GM23338 (cell line): Measurements from ENCODE around the gene TRIM39. TPM values are rescaled to one million over a fixed set of nuclear protein-coding genes. Genes with fewer than 3 reads are reported as not detected.

Source experiments
- ATAC-seq: fragments of 200-7000 bp; cut with Tn5 transposase; 3 replicates; pipeline ENCODE4 v1.9.1; 2020
- DNase-seq: peaks from one replicate; pipeline ENCODE4 v3.0.0-alpha.2; 2015; ENCODE audit warnings: low spot score
- H2AFZ ChIP-seq: fragments of 200-600 bp; sonication (generic); 2 replicates; pipeline ENCODE4 v1.8.0; 2016; ENCODE audit warnings: antibody characterized with exemption, mild to moderate bottlenecking, moderate library complexity
- H3F3A ChIP-seq: fragments of 200-600 bp; sonication (generic); replicated peaks from 2 replicates; pipeline ENCODE4 v1.8.0; 2017; ENCODE audit warnings: antibody characterized with exemption, mixed run types, low read depth
- H3K27ac ChIP-seq: fragments of 200-600 bp; sonication (generic); 2 replicates; pipeline ENCODE4 v1.6.1; 2016; ENCODE audit warnings: low read depth
- H3K27me3 ChIP-seq: fragments of 200-600 bp; sonication (generic); 2 replicates; pipeline ENCODE4 v1.8.0; 2016; ENCODE audit warnings: mild to moderate bottlenecking, mixed run types, moderate library complexity; ENCODE audit not compliant: insufficient read depth
- H3K36me3 ChIP-seq: fragments of 200-600 bp; sonication (generic); 2 replicates; pipeline ENCODE4 v1.8.0; 2016; ENCODE audit warnings: mild to moderate bottlenecking; ENCODE audit not compliant: insufficient read depth
- H3K4me1 ChIP-seq: fragments of 200-600 bp; sonication (generic); 2 replicates; pipeline ENCODE4 v1.8.0; 2016; ENCODE audit warnings: mild to moderate bottlenecking, moderate library complexity; ENCODE audit not compliant: insufficient read depth
- H3K4me2 ChIP-seq: fragments of 200-600 bp; sonication (generic); 2 replicates; pipeline ENCODE4 v1.7.1; 2017; ENCODE audit warnings: mixed run types
- H3K4me3 ChIP-seq: fragments of 200-600 bp; sonication (generic); 2 replicates; pipeline ENCODE4 v1.6.1; 2016; ENCODE audit warnings: mixed run types
- H3K79me2 ChIP-seq: fragments of 200-600 bp; sonication (generic); replicated peaks from 2 replicates; pipeline ENCODE4 v1.8.0; 2017; ENCODE audit warnings: mild to moderate bottlenecking; ENCODE audit not compliant: insufficient read depth
- H3K9me2 ChIP-seq: fragments of 200-600 bp; sonication (generic); 2 replicates; pipeline ENCODE4 v1.8.0; 2017; ENCODE audit not compliant: insufficient read depth
- H4K20me1 ChIP-seq: fragments of 200-600 bp; sonication (generic); replicated peaks from 2 replicates; pipeline ENCODE4 v1.8.0; 2017; ENCODE audit warnings: mild to moderate bottlenecking; ENCODE audit not compliant: insufficient read depth
- H3K27ac Mint-ChIP-seq: 2 replicates; pipeline ENCODE4 v1.8.0; 2020; ENCODE audit warnings: inconsistent platforms, mild to moderate bottlenecking, moderate library complexity, mixed read lengths
- H3K27me3 Mint-ChIP-seq: 3 replicates; pipeline ENCODE4 v1.8.0; 2022; ENCODE audit warnings: low read depth, mild to moderate bottlenecking, moderate library complexity, mixed read lengths, inconsistent platforms; ENCODE audit not compliant: insufficient read depth, poor library complexity
- H3K36me3 Mint-ChIP-seq: 3 replicates; pipeline ENCODE4 v1.8.0; 2021; ENCODE audit warnings: low read depth, mild to moderate bottlenecking, inconsistent platforms, moderate library complexity, mixed read lengths
- H3K4me1 Mint-ChIP-seq: 3 replicates; pipeline ENCODE4 v1.8.0; 2020; ENCODE audit warnings: mild to moderate bottlenecking, inconsistent platforms, mixed read lengths
- H3K4me3 Mint-ChIP-seq: 3 replicates; pipeline ENCODE4 v1.8.0; 2021; ENCODE audit warnings: moderate library complexity, mild to moderate bottlenecking, inconsistent platforms, mixed read lengths
- H3K9me3 Mint-ChIP-seq: 3 replicates; pipeline ENCODE4 v1.8.0; 2020; ENCODE audit warnings: moderate library complexity, mild to moderate bottlenecking, inconsistent platforms, mixed read lengths
- CREB1 ChIP-seq: fragments of 250-450 bp; sonication (Bioruptor Pico); IDR thresholded peaks from 2 replicates; pipeline ENCODE4 v1.5.0; 2020; ENCODE audit warnings: low read depth, mild to moderate bottlenecking, moderate library complexity
- CTCF ChIP-seq, 2 experiments: fragments of 200-600 bp in 1 of 2; sonication (generic) in 1 of 2; conservative IDR thresholded peaks; 2 replicates each; pipeline versions ENCODE4 v1.5.1 to v1.6.1; 2016 to 2017; ENCODE audit warnings: antibody characterized with exemption in 2 of 2, low read depth in 2 of 2, mild to moderate bottlenecking in 2 of 2, moderate library complexity in 1 of 2
- ETS1 ChIP-seq: IDR thresholded peaks from 2 replicates; pipeline ENCODE4 v1.6.1; 2016; ENCODE audit warnings: antibody characterized with exemption
- EZH2phosphoT487 ChIP-seq: fragments of 200-600 bp; sonication (generic); IDR thresholded peaks from one replicate; pipeline ENCODE4 v1.8.1; 2018; ENCODE audit warnings: antibody characterized with exemption; ENCODE audit not compliant: unreplicated experiment
- REST ChIP-seq: IDR thresholded peaks from one replicate; pipeline ENCODE4 v1.6.1; 2018; ENCODE audit warnings: antibody characterized with exemption; ENCODE audit not compliant: unreplicated experiment
- STAT1 ChIP-seq: IDR thresholded peaks from one replicate; pipeline ENCODE4 v1.6.1; 2016; ENCODE audit warnings: antibody characterized with exemption; ENCODE audit not compliant: unreplicated experiment
- ZNF114 ChIP-seq: fragments of 250-450 bp; sonication (Bioruptor Pico); IDR thresholded peaks from 2 replicates; pipeline ENCODE4 v1.5.0; 2020; ENCODE audit warnings: mild to moderate bottlenecking, moderate library complexity
- polyA plus RNA-seq: library from polyadenylated mRNA; unstranded; fragments of >200 nt; fragmentation: Nextera tagmentation; extraction: Ambion mirVana; gene quantifications from 2 replicates; pipeline ENCODE4 v1.2.1, GENCODE V29; 2016
- total RNA-seq: library from RNA; depleted of rRNA; stranded (reverse); fragments of >200 nt; shearing (Covaris generic); gene quantifications from 2 replicates; pipeline ENCODE4 v1.2.3, GENCODE V29; 2014

Gene TRIM39
- total and polyA plus RNA-seq, 2 experiments from 2014 or later, result 5.4 to 19.2 TPM

- TF ChIP-seq REST, result no peak
Measured at GRCh38 chr6:30341728-30342127, 15.0 kb downstream of the TRIM39 start (continued).

- Histone ChIP-seq H3K79me2 (0 out of 2 replicates have a peak, but pooled peaks cover 4% of the 10 kb centered on the region), H3K4me3 (peak overlapping the region; percentile 94), H3K9me2 (no peaks in the 10 kb centered on the region), H4K20me1 (0 out of 2 replicates have a peak, but pooled peaks cover 8% of the 10 kb centered on the region), H3K36me3 (peaks cover 11% of the 10 kb centered on the region; the same call in 1 of the 2 replicates), H3K27me3 (no peaks in the 10 kb centered on the region), H3K4me1 (no peaks in the 10 kb centered on the region), H3K4me2 (peak overlapping the region; percentile 73), H2AFZ (peak overlapping the region; percentile 84; the same call in 1 of the 2 replicates), H3F3A (no peaks in the 10 kb centered on the region), H3K27ac (no peak overlapping the region)
- Mint-ChIP-seq H3K4me1 (peaks cover 8% of the 10 kb centered on the region), H3K9me3 (no peaks in the 10 kb centered on the region), H3K4me3 (peak overlapping the region; percentile 86), H3K27ac (peak overlapping the region; percentile 61; the same call in 1 of the 2 replicates), H3K27me3 (peaks cover 5% of the 10 kb centered on the region), H3K36me3 (peaks cover 39% of the 10 kb centered on the region)
- TF ChIP-seq EZH2phosphoT487 (no peak), CREB1 (no peak), ETS1 (no peak), ZNF114 (CRISPR knock-in tag) (no peak)
- ATAC-seq (no peak; the same call in 2 of the 3 replicates), DNase-seq (no peak)
Measured at GRCh38 chr6:30344191-30344867, 17.6 kb downstream of the TRIM39 start.

- H3K27ac Mint-ChIP-seq, result peak within 1 kb of the TSS; percentile 85
- 0 out of 2 replicates have a peak, but pooled peaks cover 4% of the 10 kb centered on the region for H3K79me2 ChIP-seq
- H3F3A ChIP-seq, result no peaks in the 10 kb centered on the region
- peak within 1 kb of the TSS; percentile 73 for H3K4me2 ChIP-seq
- H3K4me1 Mint-ChIP-seq, result peaks cover 8% of the 10 kb centered on the region
- H3K4me1 ChIP-seq, result no peaks in the 10 kb centered on the region
- ATAC-seq (peak; percentile 98), DNase-seq (peak; percentile 93)
- 0 out of 2 replicates have a peak, but pooled peaks cover 8% of the 10 kb centered on the region for H4K20me1 ChIP-seq
- H3K27me3 Mint-ChIP-seq, result peaks cover 5% of the 10 kb centered on the region
- peak within 1 kb of the TSS; percentile 90; the same call in 1 of the 2 replicates for H2AFZ ChIP-seq
- peaks cover 10% of the 10 kb centered on the region; the same call in 1 of the 2 replicates for H3K36me3 ChIP-seq
- no peaks in the 10 kb centered on the region for H3K27me3 ChIP-seq
- peak within 1 kb of the TSS; percentile 4; the same call in 1 of the 2 replicates for H3K27ac ChIP-seq
- H3K9me2 ChIP-seq, result no peaks in the 10 kb centered on the region
- peak within 1 kb of the TSS; percentile 94 for H3K4me3 ChIP-seq
- no peaks in the 10 kb centered on the region for H3K9me3 Mint-ChIP-seq
- H3K4me3 Mint-ChIP-seq, result peak within 1 kb of the TSS; percentile 86
- H3K36me3 Mint-ChIP-seq, result peaks cover 35% of the 10 kb centered on the region
- TF ChIP-seq ETS1 (peak; percentile 62), STAT1 (no peak), CREB1 (no peak; the same call in 1 of the 2 replicates), CTCF (conservative IDR thresholded peaks at IDR 0.05; ENCODE audit: low read depth in 2 of 2) (no peak), REST (no peak)
Measured at GRCh38 chr6:30344868-30345671, 18.3 kb downstream of the TRIM39 start, which contains the start of gene RPP21. RPP21 (plus strand) TSS chr6:30345156; CDS start chr6:30345172, 16 bp downstream.
